T-helper 2 cell (primary cell): ENCODE results near the gene SQOR.
A peak's percentile ranks its signal among the peaks of the same experiment; 100 is the strongest.

Experiments used
- DNase-seq, 5 experiments: peaks; one replicate each; pipeline versions ENCODE4 v3.0.0 to v3.0.0-alpha.2; 2012 to 2022

Gene SQOR

GRCh38 chr15:45664451-45664850 lies 29.6 kb downstream of the SQOR start:
- DNase-seq: no peak

- DNase-seq: no peak
Measured at GRCh38 chr15:45665261-45665660, 30.4 kb downstream of the SQOR start.

- no peak for DNase-seq
Measured at GRCh38 chr15:45666119-45666875, 31.5 kb downstream of the SQOR start.

- DNase-seq: no peak
Measured at GRCh38 chr15:45667002-45667401, 32.2 kb downstream of the SQOR start.

- DNase-seq: no peak
Measured at GRCh38 chr15:45668386-45668785, 33.6 kb downstream of the SQOR start.

- DNase-seq: no peak
Measured at GRCh38 chr15:45669422-45669821, 34.6 kb downstream of the SQOR start.

GRCh38 chr15:45670091-45670490 lies 35.3 kb downstream of the SQOR start:
- DNase-seq: no peak

- DNase-seq: no peak
Measured at GRCh38 chr15:45670511-45670910, 35.7 kb downstream of the SQOR start.

GRCh38 chr15:45674677-45675076 lies 39.8 kb downstream of the SQOR start:
- DNase-seq: no peak

GRCh38 chr15:45677797-45678196 lies 43.0 kb downstream of the SQOR start:
- DNase-seq: no peak

- no peak for DNase-seq
Measured at GRCh38 chr15:45678459-45679178, 43.8 kb downstream of the SQOR start.

- no peak for DNase-seq
Measured at GRCh38 chr15:45684533-45684932, 49.7 kb downstream of the SQOR start.

GRCh38 chr15:45689616-45690015 lies 54.8 kb downstream of the SQOR start:
- DNase-seq: no peak

- DNase-seq: no peak
Measured at GRCh38 chr15:45690581-45691260, 55.9 kb downstream of the SQOR start.

GRCh38 chr15:45701108-45701507 lies 66.3 kb downstream of the SQOR start:
- DNase-seq: no peak

GRCh38 chr15:45702041-45702440 lies 67.2 kb downstream of the SQOR start:
- no peak for DNase-seq

- DNase-seq: no peak
Measured at GRCh38 chr15:45703670-45704328, 69.0 kb downstream of the SQOR start.

- peak in 2 of 5 experiments; percentile 6 to 13 for DNase-seq
Measured at GRCh38 chr15:45704329-45705249, 69.8 kb downstream of the SQOR start.

GRCh38 chr15:45705510-45706473 lies 71.0 kb downstream of the SQOR start:
- peak in 4 of 5 experiments; percentile 40 to 74 (median 50) for DNase-seq

- DNase-seq: no peak
Measured at GRCh38 chr15:45710657-45711056, 75.8 kb downstream of the SQOR start.
